NK-92 treated with Interleukin-12 subunit alpha and Interleukin-12 subunit beta, amount 100 ng/mL, for 24 hours (cell line): ENCODE results near the gene MFSD2B.

ENCODE experiments used
- DNase-seq: peaks from one replicate; lab custom pipeline; 2025; lab: John Stamatoyannopoulos, UW

The MFSD2B gene

DNA sequence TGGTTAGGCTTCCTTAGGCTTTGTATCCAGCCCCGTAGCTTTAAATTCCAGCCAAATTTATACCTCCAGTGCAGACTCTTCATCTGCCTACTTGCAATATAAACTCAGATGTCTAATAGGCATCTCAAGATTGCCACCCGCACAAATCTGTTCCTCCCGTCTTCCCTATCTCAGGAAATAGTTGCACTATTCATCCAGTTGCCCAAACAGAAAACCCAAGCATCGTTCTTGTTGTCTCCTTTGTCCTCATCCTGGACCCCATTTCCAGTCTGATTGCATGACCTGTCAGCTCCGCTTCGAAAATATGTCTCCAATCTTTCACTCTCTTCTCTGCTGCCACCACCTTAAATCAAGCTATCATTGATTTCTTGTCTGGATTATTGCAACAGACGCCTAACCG, 41.9 kb downstream of the MFSD2B start:
- no peak for DNase-seq

DNA sequence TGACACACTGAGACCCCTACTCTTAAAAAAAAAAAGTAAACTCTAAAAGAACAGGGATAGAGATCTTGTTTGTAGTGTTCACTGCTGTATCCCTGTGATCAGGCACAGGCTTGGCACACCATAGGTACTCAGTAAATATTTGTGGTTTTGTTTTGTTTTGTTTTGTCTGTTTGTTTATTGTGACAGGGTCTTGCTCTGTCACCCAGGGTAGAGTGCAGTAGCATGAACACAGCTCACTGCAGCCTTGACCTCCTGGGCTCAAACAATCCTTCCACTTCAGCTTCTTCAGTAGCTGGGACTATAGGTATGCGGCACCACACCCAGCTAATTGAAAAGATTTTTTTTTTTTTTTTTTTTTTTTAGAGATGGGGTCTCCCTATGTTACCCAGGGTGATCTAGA, 43.1 kb downstream of the MFSD2B start:
- DNase-seq, result no peak

- DNase-seq, result no peak
Observed at GRCh38 chr2:24054366-24055010, 44.6 kb downstream of the MFSD2B start.

DNA sequence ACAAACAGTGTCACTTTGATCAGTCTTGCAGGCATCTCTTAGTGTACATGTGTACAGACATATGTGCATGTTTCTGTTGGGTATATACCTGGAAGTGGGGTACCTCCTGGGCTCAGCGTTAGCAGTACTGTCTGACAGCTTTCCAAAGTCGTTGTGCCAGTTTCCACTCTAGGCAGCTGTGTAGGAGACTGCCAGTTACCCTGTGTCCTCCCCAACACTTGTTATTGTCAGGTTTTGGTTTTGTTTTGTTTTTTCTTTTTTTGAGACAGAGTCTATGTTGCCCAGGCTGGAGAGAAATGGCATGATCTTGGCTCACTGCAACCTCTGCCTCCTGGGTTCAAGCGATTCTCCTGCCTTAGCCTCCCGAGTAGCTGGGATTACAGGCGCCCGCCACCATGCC, 45.9 kb downstream of the MFSD2B start:
- no peak for DNase-seq

GRCh38 chr2:24058564-24059271, 48.8 kb downstream of the MFSD2B start:
- no peak for DNase-seq

DNA sequence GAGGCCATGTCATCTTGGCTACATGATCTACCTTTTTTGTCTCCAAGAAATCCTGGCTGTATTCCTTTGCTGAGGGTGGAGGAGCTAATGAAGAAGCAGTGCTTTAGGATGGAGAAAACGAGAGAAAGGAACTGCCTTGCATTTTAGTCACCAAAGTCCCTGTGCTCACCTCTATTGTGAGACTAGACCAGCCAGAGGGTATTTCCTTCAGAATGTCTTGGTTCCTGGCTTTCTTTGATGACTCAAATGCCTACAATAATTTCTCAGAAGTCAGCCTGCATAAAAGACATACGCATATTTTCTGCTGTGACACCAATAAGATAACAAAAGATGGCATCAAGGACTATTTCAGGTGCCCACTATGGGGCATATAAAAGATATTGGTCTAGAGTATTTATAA, 55.5 kb downstream of the MFSD2B start:
- no peak for DNase-seq

GRCh38 chr2:24072259-24072658, 62.4 kb downstream of the MFSD2B start:
- DNase-seq, result no peak

DNA sequence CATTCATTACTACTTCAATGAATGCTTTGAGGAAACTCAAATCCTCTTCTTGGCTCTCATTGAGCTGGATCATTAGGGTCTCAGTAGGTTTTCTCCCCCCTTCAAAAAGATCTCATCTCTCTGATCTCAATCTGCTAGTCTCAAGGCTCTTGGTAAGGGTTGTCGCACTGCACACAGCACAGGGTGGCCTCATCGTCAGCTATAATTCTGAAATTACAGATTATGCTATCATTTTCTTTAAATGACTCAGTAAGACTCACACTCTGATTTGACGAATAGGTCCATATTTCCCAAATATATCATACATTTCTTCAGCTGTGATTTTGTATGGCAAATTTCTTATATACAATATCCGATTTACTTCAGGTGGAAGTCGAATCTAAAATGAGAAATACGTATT, 63.9 kb downstream of the MFSD2B start:
- no peak for DNase-seq

DNA sequence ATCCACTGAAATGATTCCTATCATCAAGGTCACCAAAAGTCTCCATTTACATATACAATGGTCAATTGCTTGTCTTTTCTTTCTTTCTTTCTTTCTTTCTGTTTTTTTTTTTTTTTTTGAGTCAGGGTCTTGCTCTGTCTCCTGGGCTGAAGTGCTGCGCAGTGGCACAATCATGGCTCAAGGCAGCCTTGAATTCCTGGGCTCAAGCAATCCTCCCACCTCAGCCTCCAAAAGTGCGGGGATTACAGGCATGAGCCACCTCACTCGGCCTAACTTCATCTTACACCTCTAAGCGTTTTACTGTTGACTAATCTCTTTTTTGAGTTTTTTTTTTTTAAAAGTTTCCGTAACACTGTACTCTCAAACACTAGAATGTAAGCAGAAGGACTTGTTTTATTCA, 65.4 kb downstream of the MFSD2B start:
- DNase-seq, result no peak
